Measurements from ENCODE around the gene ERN2. TPM values are rescaled to one million over a fixed set of nuclear protein-coding genes. Genes with fewer than 3 reads are reported as not detected.

ERN2 gene
- total RNA-seq, 6 experiments from 2014 or later: not detected

GRCh38 chr16:23710504-23710903 is 2.5 kb downstream of the ERN2 start:
- peaks cover 16% of the 10 kb centered on the region; the same call in 1 of the 2 replicates for H3K9me3 Mint-ChIP-seq
- DNase-seq: no peak
- TF ChIP-seq CTCF (IDR thresholded peaks at IDR 0.05): no peak
- no peak overlapping the region for H3K4me3 Mint-ChIP-seq
- H3K27me3 Mint-ChIP-seq (ENCODE audit: insufficient read depth): peaks cover 45% of the 10 kb centered on the region
- H3K36me3 Mint-ChIP-seq (ENCODE audit: low read depth): no peaks in the 10 kb centered on the region
- H3K4me1 Mint-ChIP-seq (ENCODE audit: low read depth): no peaks in the 10 kb centered on the region
- no peak overlapping the region for H3K27ac Mint-ChIP-seq

GRCh38 chr16:23710008-23710407 is 3.0 kb downstream of the ERN2 start:
- no peak for DNase-seq
- Mint-ChIP-seq H3K4me3 (no peak overlapping the region), H3K4me1 (ENCODE audit: low read depth) (no peaks in the 10 kb centered on the region), H3K27me3 (ENCODE audit: insufficient read depth) (peaks cover 45% of the 10 kb centered on the region), H3K36me3 (ENCODE audit: low read depth) (no peaks in the 10 kb centered on the region), H3K9me3 (peaks cover 16% of the 10 kb centered on the region; the same call in 1 of the 2 replicates), H3K27ac (no peak overlapping the region)
- no peak for TF ChIP-seq CTCF (IDR thresholded peaks at IDR 0.05)

- Mint-ChIP-seq H3K36me3 (ENCODE audit: low read depth) (no peaks in the 10 kb centered on the region), H3K4me1 (ENCODE audit: low read depth) (no peaks in the 10 kb centered on the region), H3K27me3 (ENCODE audit: insufficient read depth) (peaks cover 41% of the 10 kb centered on the region), H3K27ac (no peak overlapping the region), H3K9me3 (peaks cover 16% of the 10 kb centered on the region; the same call in 1 of the 2 replicates), H3K4me3 (no peak overlapping the region)
- DNase-seq: no peak
- no peak for TF ChIP-seq CTCF (IDR thresholded peaks at IDR 0.05)
Observed at GRCh38 chr16:23709536-23709935, 3.5 kb downstream of the ERN2 start.

GRCh38 chr16:23706439-23706838 is 6.6 kb downstream of the ERN2 start:
- H3K27me3 Mint-ChIP-seq (ENCODE audit: insufficient read depth): peaks cover 25% of the 10 kb centered on the region
- DNase-seq: no peak
- H3K4me3 Mint-ChIP-seq: no peak overlapping the region
- H3K4me1 Mint-ChIP-seq (ENCODE audit: low read depth): no peaks in the 10 kb centered on the region
- no peak for TF ChIP-seq CTCF (IDR thresholded peaks at IDR 0.05)
- H3K27ac Mint-ChIP-seq: no peak overlapping the region
- H3K36me3 Mint-ChIP-seq (ENCODE audit: low read depth): peaks cover 11% of the 10 kb centered on the region; the same call in 1 of the 2 replicates
- H3K9me3 Mint-ChIP-seq: peaks cover 26% of the 10 kb centered on the region

- peaks cover 11% of the 10 kb centered on the region; the same call in 1 of the 2 replicates for H3K36me3 Mint-ChIP-seq (ENCODE audit: low read depth)
- H3K27ac Mint-ChIP-seq: no peak overlapping the region
- H3K4me1 Mint-ChIP-seq (ENCODE audit: low read depth): no peaks in the 10 kb centered on the region
- TF ChIP-seq CTCF (IDR thresholded peaks at IDR 0.05): no peak
- DNase-seq: no peak
- no peak overlapping the region for H3K4me3 Mint-ChIP-seq
- peaks cover 26% of the 10 kb centered on the region for H3K9me3 Mint-ChIP-seq
- H3K27me3 Mint-ChIP-seq (ENCODE audit: insufficient read depth): peaks cover 19% of the 10 kb centered on the region
Observed at GRCh38 chr16:23705517-23705902, 7.5 kb downstream of the ERN2 start.

Measured in HFFc6 (cell line).